ENCODE measurements around the gene UTS2. TPM values are rescaled to one million over a fixed set of nuclear protein-coding genes. Genes with fewer than 3 reads are reported as not detected.

Gene UTS2, protein sequence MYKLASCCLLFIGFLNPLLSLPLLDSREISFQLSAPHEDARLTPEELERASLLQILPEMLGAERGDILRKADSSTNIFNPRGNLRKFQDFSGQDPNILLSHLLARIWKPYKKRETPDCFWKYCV
- not detected in 2 replicates for total RNA-seq

DNA sequence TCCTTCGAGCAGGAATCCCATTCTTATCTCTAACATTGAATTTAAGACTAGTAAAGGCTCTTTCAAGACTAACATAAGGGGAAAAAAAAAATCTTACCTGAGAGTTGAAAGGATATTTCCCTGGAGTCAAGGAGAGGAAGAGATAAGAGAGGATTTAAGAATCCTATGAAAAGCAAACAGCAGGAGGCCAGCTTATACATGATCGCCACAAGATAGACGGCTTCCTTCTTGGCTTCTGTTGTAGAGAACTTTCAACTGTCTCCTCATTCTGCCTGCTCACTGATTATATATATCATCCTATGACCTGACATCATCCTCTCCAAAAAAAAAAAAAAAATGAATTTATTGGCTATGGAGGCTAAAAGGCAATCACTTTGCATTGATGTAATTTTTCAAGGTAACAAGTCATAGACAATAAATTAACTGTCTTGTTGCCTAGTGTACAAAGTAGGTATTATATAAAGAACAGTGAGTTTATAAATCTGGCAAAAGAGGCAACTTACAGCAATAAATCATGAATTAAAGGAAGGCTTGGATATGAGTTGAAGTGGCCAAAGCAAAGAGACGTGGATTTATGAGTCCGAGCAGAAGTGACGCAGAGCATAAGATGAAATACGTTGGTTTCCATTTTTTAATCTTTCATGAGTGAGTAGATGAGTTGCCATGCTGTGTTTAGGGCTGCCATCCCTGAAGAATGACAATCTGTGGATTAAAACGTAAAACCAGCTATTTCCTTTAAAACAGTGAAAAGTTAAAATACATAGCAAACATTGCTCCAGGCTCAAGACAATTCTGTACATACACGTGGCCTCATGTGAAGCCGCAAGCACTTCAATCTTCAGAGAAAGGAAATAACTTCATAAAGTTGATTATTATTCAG is at the start of gene UTS2:
TSS of gene UTS2 (minus strand) at position 262 of the 880 bp plus-strand sequence. CDS start at position 200, 62 bp downstream.
- no peak for DNase-seq (ENCODE audit: low read depth, low spot score)

DNA sequence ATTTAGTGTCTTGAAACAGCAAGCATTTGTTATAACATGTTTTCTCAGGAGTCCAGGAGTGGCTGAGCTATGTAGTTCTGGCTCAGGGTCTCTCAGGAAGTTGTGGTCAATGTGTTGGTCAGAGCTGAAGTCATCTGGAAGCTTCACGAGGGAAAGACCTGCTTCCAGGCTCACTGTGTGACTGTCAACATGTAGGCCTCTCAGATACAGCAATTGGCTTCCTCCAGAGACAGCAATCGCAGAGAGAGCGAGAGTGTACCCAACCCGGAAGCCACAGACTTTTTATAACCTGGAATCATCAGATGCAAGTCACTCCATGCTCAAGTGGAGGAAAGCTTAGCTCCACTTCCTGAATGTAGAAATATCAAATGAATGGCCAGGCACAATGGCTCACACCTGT is 46.9 kb upstream of the UTS2 start:
- no peak for DNase-seq (ENCODE audit: low read depth, low spot score)

DNA sequence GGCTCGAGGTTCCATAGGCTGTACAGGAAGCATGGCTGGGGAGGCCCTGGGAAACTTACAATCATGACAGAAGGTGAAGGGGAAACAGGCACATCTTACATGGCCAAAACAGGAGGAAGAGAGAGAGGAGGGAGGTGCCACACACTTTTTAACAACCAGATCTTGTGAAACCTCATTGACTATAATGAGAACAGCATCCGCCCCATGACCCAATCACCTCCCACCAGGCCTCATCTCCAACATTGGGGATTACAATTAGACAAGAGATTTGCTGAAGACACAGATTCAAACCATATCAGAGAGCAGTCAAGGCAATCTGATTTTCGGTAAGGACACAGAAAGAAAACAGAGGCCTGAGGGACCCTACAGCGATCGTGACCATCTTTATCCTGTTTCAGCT is 46.1 kb upstream of the UTS2 start:
- DNase-seq (ENCODE audit: low read depth, low spot score): no peak

DNA sequence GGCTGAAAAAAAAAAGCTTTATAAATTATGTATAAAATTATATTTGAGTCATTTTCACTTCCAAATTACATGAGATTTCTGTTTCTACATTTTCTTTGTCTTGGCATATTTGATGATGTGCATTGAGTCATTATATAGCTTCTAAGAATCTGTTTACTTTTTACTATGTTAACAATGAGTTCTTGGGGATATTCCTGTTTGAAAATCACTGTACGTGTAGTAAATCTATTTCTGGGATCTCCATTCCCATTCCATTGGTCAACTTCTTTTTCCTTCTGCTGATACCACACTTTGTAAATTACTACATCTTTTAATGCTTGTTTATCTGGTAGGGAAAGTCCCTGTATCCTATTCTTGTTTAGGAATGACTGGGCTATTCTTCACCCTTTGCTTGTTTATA is 44.1 kb upstream of the UTS2 start:
- no peak for DNase-seq (ENCODE audit: low read depth, low spot score)

DNA sequence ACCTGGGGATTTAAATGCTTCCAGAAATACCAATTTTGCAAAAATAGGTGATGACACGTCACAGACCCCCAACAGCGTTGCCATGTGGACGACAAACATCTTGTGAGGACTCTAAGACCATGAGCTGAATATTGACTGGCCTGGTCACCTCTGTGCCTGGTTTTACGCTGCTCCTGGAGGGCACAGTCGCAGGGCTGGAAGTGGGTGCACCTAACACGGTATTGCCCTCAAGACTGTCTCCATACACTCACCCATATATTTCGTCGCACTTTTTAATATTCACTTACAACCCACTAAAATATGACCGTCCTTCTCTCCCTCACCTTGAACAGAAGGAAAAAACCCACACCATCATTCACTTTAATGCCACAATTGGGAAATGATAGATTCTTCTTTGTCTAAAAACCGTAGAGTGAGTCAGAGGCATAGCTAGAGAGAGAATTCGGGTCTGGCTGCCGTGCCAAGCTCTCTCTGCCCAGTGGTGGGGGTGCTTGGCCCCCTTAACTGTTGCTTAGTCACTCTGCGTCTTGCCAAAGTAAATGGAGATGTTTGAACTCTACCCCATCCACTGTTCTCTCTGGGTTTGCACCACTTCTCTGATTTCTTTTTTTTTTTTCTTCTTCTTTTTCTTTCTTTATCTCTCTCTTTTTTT is 40.8 kb upstream of the UTS2 start:
- DNase-seq (ENCODE audit: low read depth, low spot score): no peak

DNA sequence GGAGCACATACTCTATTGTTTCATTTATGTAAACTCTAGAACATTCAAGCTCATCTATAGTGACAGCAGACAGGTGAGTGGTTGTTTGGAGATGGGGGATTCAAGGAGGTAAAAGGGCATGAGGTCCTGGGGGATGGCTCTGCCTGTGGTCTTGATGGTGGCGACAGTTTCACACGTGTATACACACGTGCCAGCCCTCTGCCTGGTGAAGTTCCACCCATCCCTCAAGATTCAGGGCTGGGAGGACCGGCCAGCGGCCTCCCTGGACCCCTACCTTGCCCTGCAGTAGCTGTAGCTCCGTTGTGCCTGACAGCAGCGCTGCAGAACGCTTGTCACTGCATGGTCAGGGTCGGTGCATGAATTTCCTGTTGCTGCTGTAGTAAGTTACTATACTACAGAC is 38.9 kb upstream of the UTS2 start:
- DNase-seq (ENCODE audit: low read depth, low spot score): no peak

DNA sequence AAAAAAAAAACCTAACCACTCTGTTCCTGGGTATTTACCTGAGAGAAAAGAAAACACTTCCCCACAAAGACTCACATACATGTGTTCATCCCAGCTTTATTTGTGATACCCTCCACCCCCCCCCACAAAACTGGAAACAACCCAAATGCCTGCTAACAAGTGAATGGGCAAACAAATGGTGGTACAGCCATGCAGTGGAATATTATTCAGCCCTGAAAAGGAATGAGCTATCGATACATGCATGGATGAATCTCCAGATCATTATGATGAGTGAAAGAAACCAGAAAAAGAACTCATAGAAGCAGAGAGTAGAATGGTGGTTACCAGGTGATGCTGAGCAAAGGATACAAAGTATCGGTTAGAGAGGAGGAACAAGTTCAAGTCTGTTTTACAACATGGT is 38.0 kb upstream of the UTS2 start:
- no peak for DNase-seq (ENCODE audit: low read depth, low spot score)

DNA sequence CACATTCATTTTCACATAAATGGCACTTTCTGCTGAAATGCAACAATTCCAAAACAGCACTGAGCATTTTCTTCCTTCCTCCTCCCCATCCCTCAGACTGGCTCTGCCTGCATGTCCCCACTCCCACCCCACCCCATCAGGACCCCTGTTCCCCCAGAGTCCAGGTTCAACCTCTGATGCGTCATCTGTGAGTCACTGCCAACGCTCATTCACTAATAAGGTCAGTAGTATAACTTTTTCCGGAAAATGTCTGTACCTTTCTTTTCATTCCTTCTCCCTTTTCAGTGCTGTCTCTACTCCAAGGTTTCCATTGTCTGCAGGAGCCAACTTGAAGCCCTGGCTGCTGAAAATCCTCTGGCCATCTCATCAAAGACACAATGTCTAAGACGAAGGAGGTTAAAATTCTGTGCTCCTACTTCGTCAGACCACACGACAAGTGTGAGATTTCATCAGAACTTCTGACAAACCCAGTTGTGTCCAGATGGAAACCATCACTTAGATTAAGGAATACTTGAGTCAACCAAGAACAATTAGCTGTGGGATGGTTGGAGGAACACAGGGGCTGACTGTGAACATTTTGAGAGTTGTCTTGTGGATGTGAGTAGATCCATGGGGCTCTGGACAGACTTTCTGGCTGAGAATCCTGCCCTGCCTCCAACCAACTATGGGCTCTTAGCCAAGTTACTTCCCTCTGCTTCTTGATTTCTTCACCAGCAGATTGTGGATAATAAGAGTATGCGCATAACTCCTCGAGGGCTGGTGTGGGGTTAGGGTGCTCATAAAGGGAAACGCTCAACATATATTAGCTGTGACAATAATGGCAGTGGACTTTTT is 35.6 kb upstream of the UTS2 start:
- DNase-seq (ENCODE audit: low read depth, low spot score): no peak

DNA sequence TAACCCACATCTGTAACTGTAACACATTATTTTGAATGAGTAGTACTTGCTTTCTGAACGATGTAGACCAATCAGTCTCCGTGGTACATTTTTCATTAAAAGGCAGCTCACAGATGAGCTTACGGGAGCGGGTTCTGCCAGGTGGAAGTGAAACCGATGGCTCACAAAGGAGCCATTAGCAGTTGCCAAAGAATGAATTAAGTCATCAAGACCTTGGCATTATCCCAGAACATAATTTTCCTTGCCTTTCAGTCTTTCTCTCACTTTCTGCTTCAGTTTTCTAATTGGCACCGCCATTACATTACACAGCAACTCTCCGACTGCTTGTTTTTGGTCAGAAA is 33.5 kb upstream of the UTS2 start:
- DNase-seq (ENCODE audit: low read depth, low spot score): no peak

DNA sequence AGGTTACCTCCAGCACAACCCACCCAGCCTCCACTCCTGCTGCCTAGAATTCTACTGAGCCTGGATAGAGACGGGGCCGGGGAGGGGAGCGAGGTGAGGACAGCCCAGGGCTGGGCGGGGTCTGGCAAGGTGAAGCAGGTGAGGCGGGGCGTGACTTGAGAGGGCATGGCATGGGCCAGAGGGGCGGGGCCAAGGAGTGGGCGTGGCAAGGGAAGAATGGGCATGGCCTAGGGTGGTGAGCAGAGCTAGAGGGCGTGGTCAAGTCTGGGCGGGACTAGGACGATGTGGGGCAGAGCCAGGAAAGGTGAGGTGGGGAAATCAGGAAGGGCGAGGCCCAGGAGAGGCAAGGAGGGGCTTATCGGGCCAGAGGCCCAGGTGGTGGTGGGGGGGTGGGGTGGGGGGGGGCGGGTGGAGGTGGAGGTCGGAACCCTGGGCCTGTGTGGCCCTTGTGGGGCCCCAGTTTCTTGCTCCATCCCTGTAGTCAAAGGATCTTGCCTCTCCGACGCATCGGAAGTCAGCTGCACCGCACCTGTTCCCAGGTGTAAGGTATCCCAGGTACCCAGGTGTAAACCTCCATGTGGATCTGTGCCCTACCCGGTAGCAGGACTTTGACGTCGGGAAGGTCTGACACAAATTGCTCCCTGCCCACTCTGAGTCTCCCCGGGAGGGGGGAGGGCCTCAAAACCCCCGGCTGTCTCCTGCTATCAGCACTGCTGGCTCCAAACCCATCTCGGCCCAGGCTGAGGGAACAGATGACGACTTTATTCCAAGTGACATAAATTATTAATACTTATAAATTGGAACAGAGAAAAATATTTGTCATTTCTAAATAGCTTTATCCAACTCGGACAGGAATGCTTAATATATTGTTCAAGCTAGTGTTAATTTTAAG is 32.9 kb upstream of the UTS2 start:
- DNase-seq (ENCODE audit: low read depth, low spot score): no peak

DNA sequence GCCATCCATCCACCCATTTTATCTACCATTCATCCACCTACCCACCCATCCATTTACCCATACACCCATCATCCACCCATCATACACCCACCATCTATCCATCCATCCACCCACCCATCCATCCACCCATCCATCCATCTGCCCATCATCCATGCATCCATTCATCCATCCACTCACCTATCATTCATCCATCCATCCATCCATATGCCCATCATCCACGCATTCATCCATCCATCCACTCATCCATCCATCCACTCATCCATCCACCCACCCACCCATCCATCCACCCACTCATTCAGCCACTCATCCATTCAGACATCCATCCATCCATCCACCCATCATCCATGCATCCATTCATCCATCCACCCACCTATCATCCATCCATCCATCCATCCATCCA is 31.9 kb upstream of the UTS2 start:
- DNase-seq (ENCODE audit: low read depth, low spot score): no peak

DNA sequence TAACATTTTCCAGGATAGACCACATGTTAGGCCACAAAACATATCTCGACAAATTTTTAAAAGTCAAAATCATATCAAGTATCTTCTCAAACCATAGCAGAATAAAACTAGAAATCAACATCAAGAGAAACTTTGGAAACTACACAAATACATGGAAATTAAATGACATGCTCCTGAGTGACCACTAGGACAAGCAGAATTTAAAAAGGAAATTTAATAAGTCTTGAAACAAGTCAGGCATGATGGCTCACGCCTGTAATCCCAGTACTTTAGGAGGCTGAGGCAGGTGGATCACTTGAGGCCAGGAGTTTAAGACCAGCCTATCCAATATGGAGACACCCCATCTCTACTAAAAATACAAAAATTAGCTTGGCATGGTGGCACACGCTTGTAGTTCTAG is 26.4 kb upstream of the UTS2 start:
- DNase-seq (ENCODE audit: low read depth, low spot score): no peak

DNA sequence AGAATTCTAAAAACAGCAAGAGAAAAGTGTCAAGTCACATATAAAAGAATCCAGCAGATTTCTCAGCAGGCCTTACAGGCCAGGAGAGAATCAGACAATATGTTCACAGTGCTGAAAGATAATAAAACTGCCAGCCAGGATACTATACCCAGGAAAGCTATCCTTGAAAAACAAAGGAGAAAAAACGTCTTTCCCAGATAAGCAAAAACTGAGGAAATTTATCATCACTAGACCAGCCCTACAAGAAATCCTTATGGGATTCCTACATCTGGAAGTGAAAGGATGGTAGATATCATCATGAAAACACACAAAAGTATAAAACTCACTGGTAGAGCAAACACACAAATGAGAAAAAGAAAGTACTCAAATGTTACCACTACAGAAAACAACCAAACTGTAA is 25.2 kb upstream of the UTS2 start:
- no peak for DNase-seq (ENCODE audit: low read depth, low spot score)

DNA sequence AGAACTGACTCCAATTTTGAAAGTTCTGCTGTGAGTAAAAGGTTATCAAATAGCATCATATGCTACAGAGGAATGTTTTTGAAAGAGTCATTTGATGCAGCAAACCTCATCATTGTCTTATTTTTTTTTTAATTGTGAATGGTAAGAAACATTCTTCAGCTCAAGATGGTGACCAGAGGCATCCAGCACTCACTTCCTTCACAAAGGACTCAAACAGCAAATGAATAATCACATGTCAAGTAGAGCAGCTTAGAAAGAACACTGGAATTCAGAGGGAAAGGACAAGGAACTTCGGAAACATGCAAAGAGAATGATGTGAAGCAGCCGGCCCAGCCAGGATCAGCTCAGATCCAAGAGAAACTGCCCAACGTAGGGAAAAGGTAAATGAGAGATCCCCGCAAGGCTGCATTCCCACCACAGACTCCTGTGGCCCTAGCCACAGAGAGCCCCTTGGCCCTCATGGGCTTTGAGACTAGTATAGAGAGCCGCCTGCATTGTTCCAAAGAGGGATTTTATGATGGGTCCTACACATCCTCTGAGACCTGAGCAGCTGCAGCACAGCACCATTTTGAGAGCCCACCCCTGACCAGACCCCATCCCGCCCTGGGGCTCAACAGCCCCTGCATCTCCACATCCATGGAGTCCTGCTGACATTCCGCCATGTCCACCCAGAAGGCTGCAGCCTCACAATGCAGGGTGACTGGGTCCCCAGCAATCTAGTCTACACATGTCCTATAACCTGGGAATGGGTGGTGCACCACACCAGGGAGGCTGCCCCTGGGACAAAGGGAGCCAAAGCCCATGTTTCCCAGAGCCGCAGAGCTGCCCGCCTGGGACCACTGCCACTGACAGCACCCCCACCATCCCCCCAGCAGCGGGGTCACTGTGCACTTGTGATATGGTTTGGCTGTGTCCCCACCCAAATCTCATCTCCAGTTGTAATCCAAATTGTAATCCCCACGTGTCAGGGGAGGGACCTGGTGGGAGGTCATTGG is 21.2 kb upstream of the UTS2 start:
- DNase-seq (ENCODE audit: low read depth, low spot score): no peak

DNA sequence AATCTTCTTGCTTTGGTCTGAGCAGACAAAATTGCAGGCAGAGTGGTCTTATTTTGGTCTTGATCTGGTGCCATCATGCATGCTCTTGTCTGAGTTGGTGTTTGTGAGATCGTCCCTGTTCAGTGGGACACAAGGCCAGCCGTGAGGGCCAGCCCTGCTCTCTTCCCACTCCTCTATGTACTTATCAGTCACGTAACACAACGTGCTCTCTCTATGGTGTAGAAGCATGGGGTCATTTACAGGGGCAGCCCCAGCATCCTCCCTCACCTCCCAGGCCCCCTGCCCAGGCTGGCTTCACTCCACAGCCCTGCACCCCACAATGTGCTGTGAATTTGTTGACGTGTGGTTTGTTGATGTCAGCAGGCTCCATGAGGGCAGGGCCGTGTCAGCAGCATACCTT is 18.3 kb upstream of the UTS2 start:
- DNase-seq (ENCODE audit: low read depth, low spot score): no peak

DNA sequence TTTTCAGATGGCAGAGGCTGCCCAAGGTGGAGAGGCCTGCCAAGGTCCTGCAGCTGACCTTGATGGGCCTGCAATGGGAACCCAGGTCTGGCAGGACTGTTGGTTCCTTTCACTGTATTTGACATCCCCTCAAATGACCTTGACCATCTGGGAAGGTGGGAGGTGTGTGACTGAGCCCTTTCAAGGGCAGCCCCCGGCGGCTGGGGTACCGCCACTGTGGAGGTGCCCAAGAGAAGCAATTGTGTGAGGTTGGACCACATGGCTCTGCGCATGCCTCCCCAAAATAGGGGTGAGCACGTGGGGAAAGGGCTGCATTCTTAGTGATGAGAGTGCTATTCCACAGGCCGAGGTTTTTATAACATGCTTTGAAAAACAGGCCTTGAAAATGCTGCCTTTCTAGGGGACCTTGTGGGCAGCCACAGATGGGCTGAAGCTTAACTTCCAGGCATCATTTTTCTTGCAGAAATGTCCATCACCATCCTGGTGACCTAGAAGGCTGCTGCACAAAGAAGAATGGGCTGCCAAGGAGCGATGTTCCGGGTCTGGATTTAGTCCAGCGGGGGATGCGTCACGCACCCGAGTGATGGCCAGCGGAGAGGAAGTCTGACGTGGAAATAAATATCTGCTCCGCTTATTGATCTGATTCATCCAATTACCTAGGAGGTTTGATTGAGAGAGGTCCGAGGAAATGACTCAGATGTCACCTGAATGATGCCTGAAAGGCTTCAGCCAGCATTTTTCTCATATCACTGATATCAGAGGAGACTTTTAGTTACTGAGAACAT is 16.5 kb upstream of the UTS2 start:
- DNase-seq (ENCODE audit: low read depth, low spot score): no peak

DNA sequence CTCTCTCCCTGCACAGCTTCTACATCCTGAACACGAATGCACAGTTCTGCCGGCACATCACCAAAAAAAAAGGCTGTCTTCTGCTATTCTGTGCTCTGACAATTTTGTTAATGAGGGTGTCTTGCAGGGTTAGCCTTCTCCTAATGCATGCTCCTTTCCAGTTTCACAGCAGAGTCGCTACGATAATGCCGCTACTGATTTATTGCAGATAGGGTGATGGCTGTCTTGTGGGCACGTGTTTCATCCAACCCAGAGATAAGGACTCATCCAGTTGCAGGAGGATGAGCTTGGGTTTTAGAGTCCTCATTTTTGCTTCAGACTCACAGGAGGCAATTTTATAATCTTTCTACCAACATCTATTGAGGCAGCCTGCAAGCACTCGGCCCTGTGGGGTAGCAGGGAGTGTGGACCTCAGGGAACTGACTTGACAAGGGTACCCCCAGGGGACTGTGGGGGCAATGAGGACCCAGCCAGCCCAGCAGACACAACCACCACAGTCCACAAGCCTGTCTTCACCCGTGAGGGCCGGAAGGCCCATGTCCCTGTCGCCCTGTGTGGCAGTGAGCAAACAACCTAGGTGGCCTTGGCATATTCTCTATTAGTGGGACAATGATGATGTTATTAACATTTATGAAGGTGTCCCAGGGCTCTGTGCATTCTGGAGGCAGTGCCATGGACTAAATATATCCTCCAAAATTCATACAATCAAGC is 15.4 kb upstream of the UTS2 start:
- no peak for DNase-seq (ENCODE audit: low read depth, low spot score)

DNA sequence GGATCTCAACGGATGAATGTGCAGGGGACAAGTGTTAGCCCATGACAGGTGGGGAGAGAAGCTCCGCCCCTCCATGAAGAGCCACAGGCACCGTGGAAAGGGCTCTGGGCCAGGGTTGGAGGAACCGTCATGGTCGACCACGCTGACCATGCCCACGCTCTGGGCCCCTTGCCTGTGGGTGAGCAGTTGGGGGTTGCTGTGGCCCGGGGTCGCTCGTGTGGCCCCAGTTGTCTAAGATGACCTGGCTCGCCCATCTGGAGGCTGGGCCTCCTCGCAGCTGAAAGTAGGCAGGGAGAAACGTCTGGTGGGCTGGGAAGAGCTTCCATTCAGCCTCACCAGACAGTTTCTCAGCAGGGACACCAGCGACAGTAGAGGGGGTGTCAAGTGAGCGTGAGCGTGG is 13.1 kb upstream of the UTS2 start:
- DNase-seq (ENCODE audit: low read depth, low spot score): no peak

Data from pulmonary artery endothelial cell (primary cell).